GM19099 (cell line): ENCODE data around the gene TRIM24.

Source experiments
- POLR2A ChIP-seq: IDR thresholded peaks from 3 replicates; pipeline ENCODE4 v1.6.1; 2011; ENCODE audit warnings: low read depth; ENCODE audit not compliant: insufficient read length; ENCODE audit errors: extremely low read depth

TRIM24 gene

GRCh38 chr7:138458576-138459412, 1.3 kb upstream of the TRIM24 start:
- no peak for TF ChIP-seq POLR2A

DNA sequence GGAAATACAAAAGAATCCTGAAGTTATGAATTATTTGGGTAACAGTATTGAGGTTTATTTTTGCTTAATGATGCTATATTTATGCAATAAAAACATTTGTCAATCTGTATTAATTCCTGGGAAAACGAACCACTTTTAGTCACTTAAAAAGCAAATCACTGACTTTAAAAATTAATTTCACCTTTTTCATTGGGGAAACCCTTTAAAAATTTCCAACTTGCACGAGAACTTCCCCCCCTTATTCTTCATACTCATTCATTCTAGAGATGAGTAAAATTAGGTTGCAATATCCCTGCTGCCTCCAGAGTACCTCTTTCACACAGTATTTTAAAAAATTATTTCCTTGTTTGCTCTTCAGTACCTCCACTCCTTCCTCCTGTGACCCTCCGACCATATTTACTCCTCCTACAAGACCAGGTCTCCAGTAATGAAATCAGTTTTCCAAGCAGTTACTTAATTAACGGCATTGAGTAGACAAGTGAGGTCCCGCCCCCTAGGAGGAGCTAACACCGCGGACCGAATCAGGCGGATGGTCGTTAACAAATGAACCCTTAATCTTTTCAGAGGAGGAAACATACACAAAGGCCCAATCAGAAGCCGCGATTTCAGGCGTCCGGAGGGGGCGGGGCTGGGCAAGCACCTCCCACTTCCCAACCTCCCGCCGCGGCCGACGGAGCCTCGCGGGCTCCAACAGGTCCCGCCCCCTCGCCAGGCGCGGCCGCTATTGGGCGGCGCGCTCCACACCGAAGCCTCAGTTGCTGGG, 465 bp upstream of the TRIM24 start:
- no peak for TF ChIP-seq POLR2A

DNA sequence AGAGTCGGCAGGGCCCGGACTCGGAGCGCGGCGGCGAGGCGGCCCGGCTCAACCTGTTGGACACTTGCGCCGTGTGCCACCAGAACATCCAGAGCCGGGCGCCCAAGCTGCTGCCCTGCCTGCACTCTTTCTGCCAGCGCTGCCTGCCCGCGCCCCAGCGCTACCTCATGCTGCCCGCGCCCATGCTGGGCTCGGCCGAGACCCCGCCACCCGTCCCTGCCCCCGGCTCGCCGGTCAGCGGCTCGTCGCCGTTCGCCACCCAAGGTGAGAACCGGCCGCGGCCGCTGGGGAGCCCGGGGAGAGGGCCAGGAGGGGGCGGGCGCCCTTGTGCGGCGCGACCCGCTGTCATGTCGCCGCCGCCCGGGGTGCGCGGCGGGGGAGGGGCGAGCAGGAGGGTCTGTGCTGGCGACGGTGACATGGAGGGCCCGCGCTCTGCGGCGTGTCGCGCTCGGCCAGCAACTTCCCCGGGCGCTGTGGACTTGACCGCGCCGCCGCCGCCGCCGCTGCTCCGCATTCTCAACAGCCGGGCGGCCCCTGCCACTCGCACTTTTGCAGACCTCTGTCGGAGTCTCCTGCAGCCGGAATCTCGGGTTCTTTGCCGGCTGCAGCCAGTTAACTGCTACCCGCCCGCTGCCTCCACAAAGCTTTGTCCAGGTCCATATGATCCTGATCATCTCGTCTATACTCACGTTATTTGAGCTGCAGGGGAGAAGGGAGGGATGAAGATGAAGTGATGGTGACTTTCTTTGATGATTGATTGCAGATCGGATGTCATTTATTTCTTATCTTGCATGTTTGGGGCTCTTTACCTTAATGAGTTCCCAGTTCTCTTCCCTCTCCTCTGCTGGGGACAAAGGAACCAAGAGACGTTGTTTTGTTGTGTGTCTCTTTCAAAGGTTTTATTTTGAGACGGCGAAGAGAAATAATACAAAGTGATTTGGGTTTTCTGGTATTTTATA, 869 bp downstream of the TRIM24 start:
- TF ChIP-seq POLR2A, result no peak

DNA sequence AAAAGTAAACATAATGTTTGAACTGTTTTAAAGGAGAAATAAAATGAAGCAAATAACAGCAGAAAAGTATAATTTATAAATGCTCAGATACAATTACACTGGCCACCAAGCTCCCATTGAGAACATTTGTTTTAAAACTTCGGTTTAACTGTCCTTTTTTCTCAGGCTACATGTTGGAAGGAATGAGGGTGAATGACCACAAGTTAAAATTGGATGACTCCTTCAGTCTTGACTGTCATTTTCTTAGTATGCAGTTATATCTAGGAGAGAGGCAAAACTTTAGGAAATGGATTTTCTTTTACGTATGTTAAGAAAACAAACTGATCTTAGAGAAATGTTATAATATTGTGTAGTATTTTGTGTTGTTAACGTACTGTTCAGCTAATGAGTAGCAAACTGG, 5.0 kb downstream of the TRIM24 start:
- TF ChIP-seq POLR2A, result no peak

- TF ChIP-seq POLR2A, result no peak
Measured at GRCh38 chr7:138468244-138469123, 8.4 kb downstream of the TRIM24 start.

DNA sequence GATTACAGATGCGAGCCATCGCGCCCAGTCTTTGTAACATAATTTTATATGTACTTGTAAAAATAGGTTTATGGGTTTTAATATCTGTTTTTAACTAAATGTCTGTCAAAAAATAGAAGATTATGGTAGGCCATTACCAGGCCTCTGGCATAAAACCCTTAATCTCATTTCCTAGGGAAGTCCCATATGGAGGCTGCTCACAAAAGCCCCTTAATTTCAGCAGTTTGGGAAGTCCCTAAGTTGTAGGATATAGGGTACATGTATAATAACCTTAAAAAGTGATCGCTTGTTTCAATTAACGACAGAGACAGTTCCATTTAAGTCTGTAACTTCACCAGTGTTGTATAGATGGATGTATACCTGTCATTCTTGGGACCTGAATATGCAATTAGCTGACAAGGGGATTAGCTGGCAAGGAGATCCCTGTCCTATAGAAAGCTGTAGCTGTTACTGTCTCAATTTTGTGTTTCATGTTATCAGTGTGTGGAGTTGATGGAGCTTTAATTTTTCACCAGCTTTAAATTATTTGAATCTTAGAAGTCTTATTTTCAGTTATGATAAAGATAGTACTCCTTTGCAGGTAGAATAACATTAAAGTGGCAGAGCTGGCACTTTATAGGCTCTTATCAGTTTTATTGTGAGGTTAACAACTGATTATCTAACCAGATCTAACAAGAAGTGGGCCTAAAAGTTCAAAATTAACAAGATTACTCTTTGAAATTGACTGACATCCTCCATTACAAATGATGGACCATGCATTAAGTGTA, 10.5 kb downstream of the TRIM24 start:
- TF ChIP-seq POLR2A, result no peak

- TF ChIP-seq POLR2A, result no peak
Measured at GRCh38 chr7:138472292-138473079, 12.4 kb downstream of the TRIM24 start.

DNA sequence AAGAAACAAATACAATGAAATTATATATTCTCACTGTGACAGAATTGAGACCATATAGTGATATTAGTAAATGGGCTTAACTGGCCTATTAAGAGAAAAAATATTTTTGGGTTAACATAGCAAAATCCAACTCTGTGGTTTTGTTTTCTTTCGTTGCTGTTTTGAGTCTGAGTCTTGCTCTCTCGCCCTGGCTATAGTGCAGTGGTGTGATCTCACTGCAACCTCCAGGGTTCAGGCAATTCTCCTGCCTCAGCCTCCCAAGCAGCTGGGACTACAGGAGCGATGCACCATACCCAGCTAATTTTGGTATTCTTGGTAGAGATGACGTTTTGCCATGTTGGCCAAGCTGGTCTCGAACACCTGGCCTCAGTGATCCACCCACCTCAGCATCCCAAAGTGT, 15.3 kb downstream of the TRIM24 start:
- TF ChIP-seq POLR2A, result no peak

GRCh38 chr7:138477081-138477578, 17.1 kb downstream of the TRIM24 start:
- TF ChIP-seq POLR2A, result no peak

DNA sequence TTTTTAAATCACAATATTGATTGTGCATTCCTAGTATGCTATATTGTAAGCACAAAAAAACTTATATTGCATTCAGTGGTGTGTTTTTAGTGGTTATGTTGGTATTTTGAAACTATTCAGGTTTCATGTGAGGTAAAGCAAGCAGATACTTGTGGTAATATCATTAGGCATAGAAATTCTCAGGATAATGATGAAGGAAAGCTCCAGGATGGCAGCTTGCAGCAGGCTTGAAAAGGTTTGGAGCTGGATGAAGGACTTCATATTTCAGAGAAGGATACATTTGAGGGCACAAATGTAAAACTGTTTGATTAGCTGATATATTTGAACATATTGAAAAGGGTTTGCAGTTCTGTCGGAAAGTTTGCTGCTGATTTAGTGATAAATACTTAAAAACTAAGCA, 17.5 kb downstream of the TRIM24 start:
- TF ChIP-seq POLR2A, result no peak

DNA sequence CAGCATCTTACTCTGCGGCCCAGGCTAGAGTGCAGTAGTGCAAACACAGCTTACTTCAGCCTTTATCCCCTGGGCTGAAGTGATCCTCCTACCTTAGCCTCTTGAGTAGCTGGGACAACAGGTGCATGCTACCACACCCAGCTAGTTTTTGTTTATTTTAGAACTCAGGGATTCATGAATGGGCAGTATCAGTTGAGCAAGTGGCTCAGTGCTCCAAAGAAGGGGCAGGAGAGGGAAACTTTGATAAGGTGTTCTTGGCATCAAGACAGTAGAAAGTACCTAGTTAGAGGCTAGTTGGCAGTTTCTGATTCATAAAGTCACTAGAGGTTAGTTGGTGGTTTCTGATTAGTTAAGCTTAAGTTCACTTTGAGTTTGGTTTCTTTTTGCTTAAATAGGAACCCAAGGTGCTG, 18.4 kb downstream of the TRIM24 start:
- TF ChIP-seq POLR2A, result no peak

GRCh38 chr7:138480527-138480926, 20.5 kb downstream of the TRIM24 start:
- TF ChIP-seq POLR2A, result no peak
